OCI-LY1 (cell line): Measurements from ENCODE around the gene COL12A1.

Source experiments
- H2AFZ ChIP-seq: fragments of 200-600 bp; sonication (generic), shearing (Covaris generic); 2 replicates; pipeline ENCODE4 v1.6.0; 2014; ENCODE audit warnings: antibody characterized with exemption, mild to moderate bottlenecking, low read length
- H3F3A ChIP-seq: fragments of 200-600 bp; sonication (generic), shearing (Covaris generic); 2 replicates; pipeline ENCODE4 v1.6.0; 2014; ENCODE audit warnings: mild to moderate bottlenecking, antibody characterized with exemption, low read length, moderate library complexity; ENCODE audit not compliant: insufficient read depth
- H3K27ac ChIP-seq: fragments of 200-600 bp; sonication (generic); 2 replicates; pipeline ENCODE4 v1.5.1; 2014; ENCODE audit warnings: low read length, mixed run types, mild to moderate bottlenecking, low read depth; ENCODE audit not compliant: poor library complexity, severe bottlenecking
- H3K27me3 ChIP-seq: fragments of 200-600 bp; sonication (generic); 2 replicates; pipeline ENCODE4 v1.6.0; 2014; ENCODE audit warnings: antibody characterized with exemption, mild to moderate bottlenecking, low read length, moderate library complexity; ENCODE audit not compliant: insufficient read depth
- H3K36me3 ChIP-seq: fragments of 200-600 bp; sonication (generic); 2 replicates; pipeline ENCODE4 v1.6.1; 2014; ENCODE audit warnings: mild to moderate bottlenecking, antibody characterized with exemption, low read length, moderate library complexity, mixed read lengths; ENCODE audit not compliant: insufficient read depth
- H3K4me1 ChIP-seq: fragments of 200-600 bp; sonication (generic); 2 replicates; pipeline ENCODE4 v1.5.1; 2014; ENCODE audit warnings: mild to moderate bottlenecking, low read length, moderate library complexity; ENCODE audit not compliant: insufficient read depth, severe bottlenecking
- H3K4me2 ChIP-seq: fragments of 200-600 bp; sonication (generic), shearing (Covaris generic); 2 replicates; pipeline ENCODE4 v1.6.1; 2014; ENCODE audit warnings: low read length
- H3K4me3 ChIP-seq: fragments of 200-600 bp; sonication (generic); 2 replicates; pipeline ENCODE4 v1.5.1; 2014; ENCODE audit warnings: low read length, low read depth, mild to moderate bottlenecking, mixed read lengths; ENCODE audit not compliant: poor library complexity, severe bottlenecking
- H3K79me2 ChIP-seq: fragments of 200-600 bp; shearing (Covaris generic); 2 replicates; pipeline ENCODE4 v1.6.1; 2016; ENCODE audit warnings: mixed run types, low read length, mixed read lengths; ENCODE audit not compliant: insufficient read depth
- H3K9ac ChIP-seq: fragments of 200-600 bp; sonication (generic), shearing (Covaris generic); 2 replicates; pipeline ENCODE4 v1.6.1; 2014; ENCODE audit warnings: mild to moderate bottlenecking, low read length, mixed read lengths
- H3K9me2 ChIP-seq: fragments of 200-600 bp; sonication (generic), shearing (Covaris generic); 2 replicates; pipeline ENCODE4 v1.6.1; 2014; ENCODE audit warnings: low read depth, mild to moderate bottlenecking, low read length, mixed read lengths
- H3K9me3 ChIP-seq: fragments of 200-600 bp; shearing (Covaris generic); 2 replicates; pipeline ENCODE4 v1.6.1; 2014; ENCODE audit warnings: low read length, mixed read lengths
- H4K20me1 ChIP-seq: fragments of 200-600 bp; sonication (generic), shearing (Covaris generic); 2 replicates; pipeline ENCODE4 v1.6.0; 2016; ENCODE audit warnings: mild to moderate bottlenecking, low read length; ENCODE audit not compliant: insufficient read depth
- CTCF ChIP-seq: fragments of 200-600 bp; sonication (generic), shearing (Covaris generic); IDR thresholded peaks from 2 replicates; pipeline ENCODE4 v1.5.1; 2017; ENCODE audit warnings: mild to moderate bottlenecking, antibody characterized with exemption, low read length, moderate library complexity, mixed read lengths
- EZH2 ChIP-seq: fragments of 200-600 bp; sonication (generic), shearing (Covaris generic); IDR thresholded peaks from 2 replicates; pipeline ENCODE4 v1.8.0; 2017; ENCODE audit warnings: borderline replicate concordance, mixed run types, mild to moderate bottlenecking, antibody characterized with exemption, low read length, moderate library complexity, mixed read lengths

Gene COL12A1

GRCh38 chr6:75098709-75099108 is 107.1 kb downstream of the COL12A1 start:
- Histone ChIP-seq H3K4me1 (no peaks in the 10 kb centered on the region), H3K27me3 (no peaks in the 10 kb centered on the region), H3F3A (no peaks in the 10 kb centered on the region), H3K79me2 (no peaks in the 10 kb centered on the region), H3K4me3 (no peak overlapping the region), H3K9me3 (no peaks in the 10 kb centered on the region), H3K4me2 (no peak overlapping the region), H4K20me1 (no peaks in the 10 kb centered on the region), H3K9ac (no peak overlapping the region), H3K9me2 (no peaks in the 10 kb centered on the region), H3K27ac (no peak overlapping the region), H2AFZ (no peak overlapping the region), H3K36me3 (no peaks in the 10 kb centered on the region)
- TF ChIP-seq EZH2, result no peak
- no peak for TF ChIP-seq CTCF

DNA sequence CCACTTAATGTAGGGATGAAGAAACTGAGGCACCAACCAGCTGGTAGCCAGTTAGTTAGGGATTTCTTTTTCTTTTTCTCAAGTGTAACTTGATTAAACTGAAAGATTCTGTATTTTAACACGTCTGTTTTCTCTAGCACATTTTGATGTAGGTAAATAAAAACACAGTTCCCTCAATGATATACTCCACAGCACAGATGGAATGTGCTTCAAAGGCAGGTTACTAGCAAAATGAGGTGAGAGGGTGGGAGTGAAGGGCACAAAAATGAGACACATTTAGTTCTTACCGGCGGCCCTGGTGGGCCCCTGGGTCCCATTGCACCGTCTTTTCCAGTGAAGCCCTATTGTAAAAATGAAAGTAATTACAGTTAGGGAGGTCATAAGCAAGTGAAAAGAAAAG is 108.9 kb downstream of the COL12A1 start:
- H3K9ac ChIP-seq, result no peak overlapping the region
- no peak overlapping the region for H3K4me2 ChIP-seq

GRCh38 chr6:75094614-75095200 is 111.1 kb downstream of the COL12A1 start:
- Histone ChIP-seq H3K9ac (no peak overlapping the region), H3K4me1 (no peaks in the 10 kb centered on the region), H3K4me3 (no peak overlapping the region), H3K9me3 (no peaks in the 10 kb centered on the region), H3K79me2 (no peaks in the 10 kb centered on the region), H3K4me2 (no peak overlapping the region), H3K9me2 (no peaks in the 10 kb centered on the region), H2AFZ (no peak overlapping the region), H3K27ac (no peak overlapping the region), H3F3A (no peaks in the 10 kb centered on the region), H3K36me3 (no peaks in the 10 kb centered on the region), H4K20me1 (no peaks in the 10 kb centered on the region), H3K27me3 (no peaks in the 10 kb centered on the region)
- TF ChIP-seq CTCF (no peak), EZH2 (no peak)

More for the DNA sequence above, 108.9 kb downstream of the COL12A1 start:
- Histone ChIP-seq H3K79me2 (no peaks in the 10 kb centered on the region), H2AFZ (no peak overlapping the region), H3K36me3 (no peaks in the 10 kb centered on the region), H3K9me2 (no peaks in the 10 kb centered on the region), H3K27ac (no peak overlapping the region), H3F3A (no peaks in the 10 kb centered on the region), H3K4me1 (no peaks in the 10 kb centered on the region), H3K9me3 (no peaks in the 10 kb centered on the region), H3K27me3 (no peaks in the 10 kb centered on the region), H4K20me1 (no peaks in the 10 kb centered on the region), H3K4me3 (no peak overlapping the region)
- TF ChIP-seq CTCF (no peak), EZH2 (no peak)
